ENCODE results near the gene PNMA6F. TPM values are rescaled to one million over a fixed set of nuclear protein-coding genes. Genes with fewer than 3 reads are reported as not detected.
A peak's percentile ranks its signal among the peaks of the same experiment; 100 is the strongest.

The PNMA6F gene
- total RNA-seq, 4 donors from 2014 or later: not detected

- H3K36me3 ChIP-seq: no peaks in the 10 kb centered on the region
- no peaks in the 10 kb centered on the region for H3K9me3 ChIP-seq
- intact Hi-C loops (cut with DNase I; ENCODE audit: low total_unique reads): no loop called here
- H3K27me3 ChIP-seq: no peaks in the 10 kb centered on the region
- no peak for DNase-seq
- H3K4me3 ChIP-seq: no peak overlapping the region
- no peaks in the 10 kb centered on the region for H3K4me1 ChIP-seq
- TF ChIP-seq CTCF (IDR thresholded peaks at IDR 0.05) (no peak), POLR2A (IDR thresholded peaks at IDR 0.05) (no peak)
- H3K27ac ChIP-seq: no peak overlapping the region
Measured at GRCh38 chrX:153336121-153336894, 14.7 kb upstream of the PNMA6F start.

GRCh38 chrX:153334654-153335295 lies 13.2 kb upstream of the PNMA6F start:
- intact Hi-C loops (cut with DNase I; ENCODE audit: low total_unique reads): no loop called here
- H3K27me3 ChIP-seq: no peaks in the 10 kb centered on the region
- no peaks in the 10 kb centered on the region for H3K4me1 ChIP-seq
- no peaks in the 10 kb centered on the region for H3K9me3 ChIP-seq
- TF ChIP-seq CTCF (IDR thresholded peaks at IDR 0.05): no peak
- TF ChIP-seq POLR2A (IDR thresholded peaks at IDR 0.05): no peak
- no peak for DNase-seq
- H3K4me3 ChIP-seq: peak overlapping the region; percentile 54 to 60
- no peaks in the 10 kb centered on the region for H3K36me3 ChIP-seq
- peak overlapping the region; percentile 59 to 68 for H3K27ac ChIP-seq

GRCh38 chrX:153333821-153334653 lies 12.5 kb upstream of the PNMA6F start, which contains the start of gene ZNF275:
Gene ZNF275, plus strand, starts transcription at chrX:153334153. Its CDS starts 2,527 bp downstream, at chrX:153336680.
- H3K4me3 ChIP-seq: peak within 1 kb of the TSS; percentile 54 to 60
- no peaks in the 10 kb centered on the region for H3K27me3 ChIP-seq
- peak; percentile 72 to 81 for DNase-seq
- intact Hi-C loops (cut with DNase I; ENCODE audit: low total_unique reads): no loop called here
- H3K4me1 ChIP-seq: no peaks in the 10 kb centered on the region
- peak within 1 kb of the TSS; percentile 59 to 68 for H3K27ac ChIP-seq
- no peaks in the 10 kb centered on the region for H3K36me3 ChIP-seq
- TF ChIP-seq POLR2A (IDR thresholded peaks at IDR 0.05): peak; percentile 21 to 73
- TF ChIP-seq CTCF (IDR thresholded peaks at IDR 0.05): no peak
- no peaks in the 10 kb centered on the region for H3K9me3 ChIP-seq

- Histone ChIP-seq H3K27ac (no peak overlapping the region), H3K36me3 (no peaks in the 10 kb centered on the region), H3K4me3 (no peak overlapping the region), H3K9me3 (no peaks in the 10 kb centered on the region), H3K4me1 (no peaks in the 10 kb centered on the region), H3K27me3 (no peaks in the 10 kb centered on the region)
- intact Hi-C loops (cut with DNase I; ENCODE audit: low total_unique reads): no loop called here
- DNase-seq: no peak
- TF ChIP-seq POLR2A (IDR thresholded peaks at IDR 0.05) (no peak), CTCF (IDR thresholded peaks at IDR 0.05) (no peak)
Measured at GRCh38 chrX:153333266-153333665, 11.7 kb upstream of the PNMA6F start.

All from uterus (tissue), 4 donors.